Retinal pigment epithelial cell (primary cell): ENCODE results near the gene TNP1.

Experiments used
- DNase-seq: peaks from one replicate; pipeline ENCODE4 v3.0.0-alpha.2; 2010; ENCODE audit warnings: low read depth
- H3K4me3 ChIP-seq: 2 replicates; pipeline ENCODE4 v1.5.1; 2011; ENCODE audit warnings: mild to moderate bottlenecking, low read length, control low read depth, moderate library complexity
- TF ChIP-seq, protein P1 (sequence below): conservative IDR thresholded peaks from 2 replicates; pipeline ENCODE4 v1.5.1; 2011; ENCODE audit warnings: low read depth, low read length, control low read depth, inconsistent platforms

Gene TNP1

DNA sequence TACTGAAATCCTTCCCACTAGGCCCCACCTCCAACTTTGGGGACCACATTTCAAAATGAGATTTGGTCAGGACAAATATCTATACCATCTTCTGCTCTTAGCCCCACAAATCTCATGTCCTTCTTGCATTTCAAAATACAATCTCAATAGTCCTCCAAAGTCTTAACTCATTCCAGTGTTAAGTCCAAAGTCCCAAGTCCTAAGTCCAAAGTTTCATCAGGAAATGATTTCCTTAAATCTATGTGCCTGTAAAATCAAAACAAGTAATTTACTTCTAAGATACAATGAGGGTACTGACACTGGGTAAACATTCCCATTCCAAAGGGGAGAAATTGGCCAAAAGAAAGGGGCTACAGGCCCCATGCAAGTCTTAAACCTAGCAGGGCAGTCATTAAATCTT lies 40.5 kb upstream of the TNP1 start:
- H3K4me3 ChIP-seq: no peak overlapping the region
- no peak for DNase-seq
- TF ChIP-seq, protein P1, sequence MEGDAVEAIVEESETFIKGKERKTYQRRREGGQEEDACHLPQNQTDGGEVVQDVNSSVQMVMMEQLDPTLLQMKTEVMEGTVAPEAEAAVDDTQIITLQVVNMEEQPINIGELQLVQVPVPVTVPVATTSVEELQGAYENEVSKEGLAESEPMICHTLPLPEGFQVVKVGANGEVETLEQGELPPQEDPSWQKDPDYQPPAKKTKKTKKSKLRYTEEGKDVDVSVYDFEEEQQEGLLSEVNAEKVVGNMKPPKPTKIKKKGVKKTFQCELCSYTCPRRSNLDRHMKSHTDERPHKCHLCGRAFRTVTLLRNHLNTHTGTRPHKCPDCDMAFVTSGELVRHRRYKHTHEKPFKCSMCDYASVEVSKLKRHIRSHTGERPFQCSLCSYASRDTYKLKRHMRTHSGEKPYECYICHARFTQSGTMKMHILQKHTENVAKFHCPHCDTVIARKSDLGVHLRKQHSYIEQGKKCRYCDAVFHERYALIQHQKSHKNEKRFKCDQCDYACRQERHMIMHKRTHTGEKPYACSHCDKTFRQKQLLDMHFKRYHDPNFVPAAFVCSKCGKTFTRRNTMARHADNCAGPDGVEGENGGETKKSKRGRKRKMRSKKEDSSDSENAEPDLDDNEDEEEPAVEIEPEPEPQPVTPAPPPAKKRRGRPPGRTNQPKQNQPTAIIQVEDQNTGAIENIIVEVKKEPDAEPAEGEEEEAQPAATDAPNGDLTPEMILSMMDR: no peak

DNA sequence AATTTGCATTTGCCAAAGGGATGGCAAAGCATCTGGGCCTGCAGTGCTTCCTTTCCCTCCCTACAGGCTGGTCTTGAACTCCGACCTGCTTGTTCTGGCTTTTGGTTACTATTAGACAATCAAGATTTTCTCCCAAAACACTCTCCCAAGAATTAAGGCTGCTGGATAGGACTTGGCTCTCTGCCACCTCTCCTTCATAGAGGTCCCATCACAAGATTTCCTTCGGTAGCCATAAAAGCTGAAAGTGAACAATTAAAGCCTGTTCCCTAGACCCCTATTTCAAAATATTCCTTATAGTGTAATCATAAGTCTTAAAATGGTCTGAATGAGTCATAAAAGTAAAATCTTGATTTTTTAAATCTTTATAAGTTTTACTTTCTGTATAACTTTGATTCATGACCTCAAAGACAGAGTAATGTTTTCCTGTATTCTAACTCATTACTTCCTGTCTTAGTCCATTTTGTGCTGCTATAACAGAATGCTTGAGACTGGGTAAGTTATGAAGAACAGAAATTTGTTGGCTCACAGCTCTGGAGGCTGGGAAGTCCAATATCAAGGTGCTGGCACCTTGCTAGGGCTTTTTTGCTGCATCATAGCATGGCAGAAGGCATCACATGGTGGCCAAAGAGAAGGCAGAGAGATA lies 37.8 kb upstream of the TNP1 start:
- no peak overlapping the region for H3K4me3 ChIP-seq
- no peak for DNase-seq
- TF ChIP-seq, protein P1: no peak

DNA sequence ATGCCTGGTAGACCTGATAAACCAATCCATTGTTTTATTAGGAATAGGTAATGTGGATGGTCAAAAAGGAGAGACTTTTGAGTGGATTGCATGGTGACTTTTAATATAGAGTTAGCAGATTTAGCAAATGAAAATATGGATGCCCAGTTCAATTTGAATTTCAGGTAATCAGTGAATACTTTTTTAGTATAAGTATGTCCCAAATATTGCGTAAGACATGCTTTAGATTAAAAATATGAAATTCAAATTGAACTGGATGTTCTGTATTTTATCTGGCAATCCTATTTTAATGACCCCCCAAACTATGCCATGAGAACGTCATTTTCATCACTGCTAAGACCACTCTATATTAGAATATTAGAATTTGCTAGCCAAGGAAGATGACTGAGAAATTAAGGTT lies 30.3 kb upstream of the TNP1 start:
- no peak for DNase-seq
- TF ChIP-seq, protein P1: no peak
- no peak overlapping the region for H3K4me3 ChIP-seq

DNA sequence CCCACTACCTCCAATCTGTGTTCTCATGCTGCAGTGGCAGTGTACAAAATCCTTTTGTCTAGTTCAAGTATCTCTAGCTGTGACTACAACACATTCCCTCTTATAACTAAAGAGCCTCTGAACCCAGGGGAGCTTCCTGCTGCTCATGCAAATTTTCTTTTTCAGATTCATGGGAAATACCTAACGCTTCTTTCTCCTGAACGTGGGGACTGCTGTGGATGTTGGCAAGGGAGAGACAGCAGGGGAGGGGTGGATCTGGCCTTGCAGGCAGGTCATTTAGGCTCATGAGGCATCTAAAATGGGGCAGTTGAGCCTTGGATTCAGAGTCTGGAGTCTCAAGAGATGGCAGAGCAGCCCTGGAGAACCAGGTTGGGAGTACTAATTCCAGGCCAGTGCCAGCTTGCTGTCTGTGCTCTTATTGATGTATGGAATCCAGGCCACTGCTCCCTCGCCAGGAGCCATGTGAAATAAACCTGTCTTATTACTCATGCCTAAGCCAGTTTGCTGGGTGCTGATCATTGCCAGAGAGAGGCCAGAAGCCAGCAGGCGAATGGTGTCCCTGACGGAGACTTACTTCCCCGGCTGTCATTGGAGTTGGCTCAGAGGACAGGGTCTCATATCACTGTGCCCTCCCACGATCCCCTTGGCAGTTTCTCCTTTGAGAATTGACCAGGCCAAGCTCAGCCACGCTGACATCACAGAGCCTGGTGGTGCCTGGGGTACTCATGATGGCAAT lies 29.2 kb upstream of the TNP1 start:
- no peak for DNase-seq
- TF ChIP-seq, protein P1: no peak
- H3K4me3 ChIP-seq: no peak overlapping the region

DNA sequence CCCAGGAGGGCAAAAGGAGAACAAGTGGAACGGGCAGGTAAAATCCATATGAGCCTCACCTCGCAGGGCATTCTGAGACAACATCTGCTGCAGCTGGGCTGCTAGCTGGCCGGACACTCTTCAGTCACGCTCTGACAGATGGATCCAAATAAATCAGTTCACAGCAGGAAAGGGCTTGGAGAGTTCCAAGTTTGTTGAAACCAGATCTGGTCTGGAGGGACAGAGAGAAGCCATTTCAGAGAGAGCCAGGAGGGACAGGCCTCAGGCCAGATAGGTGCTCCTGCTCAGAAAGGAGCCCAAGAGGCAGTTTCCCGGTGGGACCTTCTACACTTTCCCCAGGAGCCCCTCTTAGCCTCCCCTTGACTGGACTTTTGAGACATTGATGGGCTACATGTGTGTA lies 28.2 kb upstream of the TNP1 start:
- DNase-seq: no peak

DNA sequence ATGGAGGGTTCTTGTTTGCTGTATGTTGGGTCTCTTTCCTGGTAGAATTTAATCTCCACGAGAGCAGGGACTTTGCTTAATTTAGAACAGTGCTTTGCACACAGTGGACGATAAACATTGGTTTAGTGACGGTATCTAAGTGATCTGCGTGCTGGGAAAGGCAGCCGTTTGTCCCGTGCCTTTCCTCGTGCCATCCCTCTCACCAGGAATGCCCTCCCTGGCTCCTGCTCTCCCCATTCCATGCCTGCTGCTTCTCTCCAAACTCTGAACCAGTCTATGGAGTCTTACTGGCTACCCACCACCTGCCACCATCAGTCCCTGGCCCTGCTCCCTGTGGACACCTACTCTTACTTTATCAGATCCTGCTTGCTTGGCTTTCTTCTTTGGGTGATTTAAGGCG lies 27.3 kb upstream of the TNP1 start:
- TF ChIP-seq, protein P1: no peak
- no peak overlapping the region for H3K4me3 ChIP-seq
- DNase-seq: no peak

More for the DNA sequence above, 28.2 kb upstream of the TNP1 start:
- TF ChIP-seq, protein P1: no peak
- no peak overlapping the region for H3K4me3 ChIP-seq

DNA sequence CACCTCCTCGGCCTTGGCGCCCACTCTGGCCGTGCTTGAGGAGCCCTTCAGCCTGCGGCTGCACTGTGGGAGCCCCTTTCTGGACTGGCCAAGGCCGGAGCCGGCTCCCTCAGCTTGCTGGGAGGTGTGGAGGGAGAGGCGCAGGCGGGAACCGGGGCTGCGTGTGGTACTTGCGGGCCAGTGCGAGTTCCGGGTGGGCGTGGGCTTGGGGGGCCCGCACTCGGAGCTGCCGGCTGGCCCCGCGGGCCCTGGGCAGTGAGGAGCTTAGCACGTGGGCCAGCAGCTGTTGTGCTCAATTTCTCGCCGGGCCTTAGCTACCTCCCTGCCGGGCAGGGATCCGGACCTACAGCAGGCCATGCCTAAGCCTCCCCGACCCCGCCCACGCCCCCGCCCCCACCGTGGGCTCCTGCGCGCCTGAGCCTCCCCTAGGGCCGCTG lies 25.3 kb upstream of the TNP1 start:
- H3K4me3 ChIP-seq: no peak overlapping the region
- TF ChIP-seq, protein P1: no peak
- no peak for DNase-seq
